NT2/D1 (cell line): ENCODE data around the gene GIMAP8.
"Not testable (repeated sequence)": the region's sequence is repeated elsewhere in the genome, so short reads cannot be mapped to it uniquely, and the experiment has no call there.

ENCODE experiments used
- DNase-seq: peaks from one replicate; pipeline ENCODE4 v3.0.0-alpha.2; 2011; ENCODE audit warnings: low read depth, low spot score
- H3K27me3 ChIP-seq: 2 replicates; pipeline ENCODE4 v1.6.0; 2011; ENCODE audit warnings: mild to moderate bottlenecking; ENCODE audit not compliant: insufficient read length, insufficient read depth
- H3K36me3 ChIP-seq: 2 replicates; pipeline ENCODE4 v1.6.1; 2011; ENCODE audit warnings: mild to moderate bottlenecking, low read length, mixed read lengths; ENCODE audit not compliant: insufficient read depth, insufficient read length
- H3K4me1 ChIP-seq: 2 replicates; pipeline ENCODE4 v1.5.1; 2011; ENCODE audit not compliant: insufficient read depth, insufficient read length
- H3K4me3 ChIP-seq: 2 replicates; pipeline ENCODE4 v1.5.1; 2011; ENCODE audit warnings: low read depth; ENCODE audit not compliant: insufficient read length
- H3K9ac ChIP-seq: 2 replicates; pipeline ENCODE4 v1.6.0; 2011; ENCODE audit warnings: low read depth; ENCODE audit not compliant: insufficient read length
- H3K9me3 ChIP-seq: 2 replicates; pipeline ENCODE4 v1.5.1; 2011; ENCODE audit warnings: mild to moderate bottlenecking, low read length; ENCODE audit not compliant: insufficient read depth
- SUZ12 ChIP-seq: IDR thresholded peaks from 2 replicates; pipeline ENCODE4 v1.6.1; 2011; ENCODE audit not compliant: insufficient read length, insufficient read depth; ENCODE audit errors: extremely low read depth
- YY1 ChIP-seq: IDR thresholded peaks from 2 replicates; pipeline ENCODE4 v1.6.1; 2011; ENCODE audit not compliant: insufficient read length, insufficient read depth
- ZNF274 ChIP-seq: IDR thresholded peaks from 2 replicates; pipeline ENCODE4 v1.6.1; 2011; ENCODE audit warnings: mild to moderate bottlenecking, low read depth, low read length

The GIMAP8 gene

GRCh38 chr7:150448789-150449147 lies 1.7 kb upstream of the GIMAP8 start:
- TF ChIP-seq SUZ12 (no peak), YY1 (no peak), ZNF274 (no peak)
- Histone ChIP-seq H3K4me3 (no peak overlapping the region), H3K4me1 (peaks cover 5% of the 10 kb centered on the region), H3K9me3 (no peaks in the 10 kb centered on the region), H3K27me3 (peaks cover 42% of the 10 kb centered on the region), H3K36me3 (no peaks in the 10 kb centered on the region), H3K9ac (no peak overlapping the region)
- peak; percentile 67 for DNase-seq

- Histone ChIP-seq H3K4me3 (no peak overlapping the region), H3K9ac (no peak overlapping the region), H3K36me3 (no peaks in the 10 kb centered on the region), H3K4me1 (peaks cover 5% of the 10 kb centered on the region), H3K9me3 (no peaks in the 10 kb centered on the region), H3K27me3 (peaks cover 42% of the 10 kb centered on the region)
- no peak for DNase-seq
- no peak for TF ChIP-seq SUZ12
- TF ChIP-seq YY1 = no peak
- no peak for TF ChIP-seq ZNF274
These were observed 1.1 kb upstream of the GIMAP8 start for GRCh38 chr7:150449206-150449952.

- Histone ChIP-seq H3K4me3 (no peak overlapping the region), H3K27me3 (peaks cover 47% of the 10 kb centered on the region), H3K9ac (no peak overlapping the region), H3K36me3 (no peaks in the 10 kb centered on the region), H3K9me3 (0 out of 2 replicates have a peak, but pooled peaks cover 7% of the 10 kb centered on the region), H3K4me1 (peaks cover 5% of the 10 kb centered on the region)
- TF ChIP-seq SUZ12 (no peak), YY1 (no peak), ZNF274 (no peak)
- DNase-seq = no peak
These were observed 815 bp downstream of the GIMAP8 start for GRCh38 chr7:150451097-150451793.

- no peak overlapping the region for H3K9ac ChIP-seq
- no peak overlapping the region for H3K4me3 ChIP-seq
- TF ChIP-seq YY1 (no peak), ZNF274 (no peak), SUZ12 (no peak)
- H3K36me3 ChIP-seq = no peaks in the 10 kb centered on the region
- no peak for DNase-seq
- H3K27me3 ChIP-seq = peaks cover 47% of the 10 kb centered on the region
- H3K4me1 ChIP-seq = peaks cover 5% of the 10 kb centered on the region
- peaks cover 13% of the 10 kb centered on the region; the same call in 1 of the 2 replicates for H3K9me3 ChIP-seq
These were observed 1.5 kb downstream of the GIMAP8 start for GRCh38 chr7:150451833-150452461.

GRCh38 chr7:150453181-150453580 lies 2.8 kb downstream of the GIMAP8 start:
- Histone ChIP-seq H3K9me3 (peaks cover 21% of the 10 kb centered on the region; the same call in 1 of the 2 replicates), H3K27me3 (peaks cover 43% of the 10 kb centered on the region), H3K4me1 (peaks cover 5% of the 10 kb centered on the region), H3K4me3 (no peak overlapping the region), H3K36me3 (no peaks in the 10 kb centered on the region), H3K9ac (no peak overlapping the region)
- TF ChIP-seq YY1 (no peak), SUZ12 (no peak), ZNF274 (no peak)
- no peak for DNase-seq

GRCh38 chr7:150453892-150454291 lies 3.5 kb downstream of the GIMAP8 start:
- H3K4me3 ChIP-seq = no peak overlapping the region
- peaks cover 21% of the 10 kb centered on the region; the same call in 1 of the 2 replicates for H3K9me3 ChIP-seq
- no peak overlapping the region for H3K9ac ChIP-seq
- no peaks in the 10 kb centered on the region for H3K36me3 ChIP-seq
- peaks cover 5% of the 10 kb centered on the region for H3K4me1 ChIP-seq
- TF ChIP-seq YY1 = no peak
- TF ChIP-seq ZNF274 = no peak
- TF ChIP-seq SUZ12 = no peak
- peaks cover 37% of the 10 kb centered on the region for H3K27me3 ChIP-seq
- no peak for DNase-seq

- not testable (repeated sequence) for H3K36me3 ChIP-seq, H3K4me1 ChIP-seq
- H3K9me3 ChIP-seq = peaks cover 21% of the 10 kb centered on the region; the same call in 1 of the 2 replicates
These were observed 6.6 kb downstream of the GIMAP8 start for GRCh38 chr7:150457064-150457463.

More at GRCh38 chr7:150457064-150457463, 6.6 kb downstream of the GIMAP8 start:
- H3K9ac ChIP-seq, DNase-seq, H3K4me3 ChIP-seq, H3K27me3 ChIP-seq: not testable (repeated sequence)
